Stimulated activated CD8-positive, alpha-beta memory T cell treated with anti-CD3 and anti-CD28 coated beads, Interleukin-2, amount 100 ng/mL, for 48 hours (primary cell): Measurements from ENCODE around the gene KIF20B.
"Not testable (repeated sequence)": the region's sequence is repeated elsewhere in the genome, so short reads cannot be mapped to it uniquely, and the experiment has no call there.

Experiments
- DNase-seq, 2 donors: peaks; one replicate each; pipeline ENCODE4 v3.0.0-alpha.2; 2020; ENCODE audit warnings: low read depth in 2 of 2

KIF20B gene

DNA sequence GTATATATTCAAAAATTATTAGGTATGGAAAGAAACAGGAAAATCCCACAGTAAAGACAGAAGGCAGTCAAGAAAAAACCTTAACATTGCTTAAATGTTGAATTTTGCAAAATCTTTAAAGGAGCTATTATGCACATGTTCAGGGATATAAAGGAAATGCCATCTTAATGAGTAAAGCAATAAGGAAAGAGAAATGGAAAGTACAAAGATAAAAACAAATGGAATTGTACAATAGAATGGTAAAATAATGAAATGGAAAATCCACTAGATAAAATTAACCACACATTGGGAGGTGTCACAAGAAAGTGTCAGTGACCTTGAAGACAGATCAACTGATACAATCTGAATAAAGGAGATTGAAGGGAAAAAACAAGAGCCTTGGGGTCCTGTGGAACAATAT is 82.0 kb downstream of the KIF20B start:
- DNase-seq, result no peak

DNA sequence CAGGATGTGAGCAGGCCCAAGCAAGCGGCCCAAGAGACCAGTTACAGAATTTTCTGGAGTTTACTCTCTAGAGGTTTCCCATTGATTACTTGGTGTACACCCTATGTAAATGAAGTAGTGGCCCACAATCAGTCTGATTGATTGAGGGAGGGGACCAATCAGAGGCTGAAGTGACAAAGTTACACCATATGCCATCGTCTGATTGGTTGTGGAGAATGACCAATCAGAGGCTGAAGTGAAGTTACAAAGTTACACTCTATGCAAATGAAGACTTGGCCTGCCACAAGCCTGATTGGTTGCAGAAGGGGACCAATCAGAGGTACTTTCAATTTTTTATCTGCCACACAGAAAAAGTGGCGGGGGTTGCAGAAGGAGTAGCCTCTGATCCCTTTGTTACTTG is 83.7 kb downstream of the KIF20B start:
- no peak for DNase-seq

DNA sequence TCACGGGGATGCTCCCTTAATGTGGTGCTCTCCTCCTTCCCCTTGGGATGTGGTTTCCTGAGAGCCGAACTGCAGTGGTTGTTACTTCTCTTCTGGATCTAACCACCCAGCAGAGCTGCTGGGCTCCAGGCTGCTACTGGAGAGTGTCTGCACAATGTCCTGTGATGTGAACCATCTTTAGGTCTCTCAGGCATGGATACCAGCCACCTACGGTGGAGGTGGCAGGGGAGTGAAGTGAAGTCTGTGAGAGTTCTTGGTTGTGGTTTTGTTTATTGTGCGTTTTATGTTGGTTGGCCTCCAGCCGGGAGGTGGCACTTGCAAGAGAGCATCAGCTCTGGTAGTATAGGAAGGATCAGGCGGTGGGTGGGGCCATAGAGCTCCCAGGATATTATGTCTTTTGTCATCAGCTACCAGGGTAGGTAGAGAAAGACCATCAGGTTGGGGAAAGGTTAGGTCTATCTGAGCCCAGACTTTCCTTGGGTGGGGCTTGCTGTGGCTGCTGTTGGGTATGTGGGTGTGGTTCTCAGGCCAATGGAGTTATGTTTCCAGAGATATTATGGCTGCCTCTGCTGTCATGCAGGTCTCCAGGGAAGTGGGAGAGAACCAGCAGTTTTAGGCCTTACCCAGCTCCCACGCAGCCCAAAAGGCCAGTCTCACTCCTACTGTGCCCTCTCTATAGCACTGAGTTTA is 87.9 kb downstream of the KIF20B start:
- no peak for DNase-seq

DNA sequence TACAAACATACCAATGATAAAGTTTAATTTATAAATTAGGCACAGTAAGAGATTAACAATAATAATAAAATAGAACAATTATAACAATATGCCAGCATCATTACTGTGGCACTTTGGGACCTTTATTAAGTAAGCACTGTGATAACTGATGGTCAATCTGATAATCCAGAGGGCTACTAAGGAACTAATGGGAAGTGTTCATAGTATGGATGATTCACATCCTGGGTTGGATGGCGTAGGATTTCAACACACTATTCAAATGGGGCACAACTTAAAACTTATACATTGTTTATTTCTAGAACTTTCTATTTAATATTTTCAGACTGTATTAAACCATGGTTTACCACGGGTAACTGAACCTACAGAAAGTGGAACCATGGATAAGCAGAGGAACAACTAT is 90.8 kb downstream of the KIF20B start:
- DNase-seq, result no peak

DNA sequence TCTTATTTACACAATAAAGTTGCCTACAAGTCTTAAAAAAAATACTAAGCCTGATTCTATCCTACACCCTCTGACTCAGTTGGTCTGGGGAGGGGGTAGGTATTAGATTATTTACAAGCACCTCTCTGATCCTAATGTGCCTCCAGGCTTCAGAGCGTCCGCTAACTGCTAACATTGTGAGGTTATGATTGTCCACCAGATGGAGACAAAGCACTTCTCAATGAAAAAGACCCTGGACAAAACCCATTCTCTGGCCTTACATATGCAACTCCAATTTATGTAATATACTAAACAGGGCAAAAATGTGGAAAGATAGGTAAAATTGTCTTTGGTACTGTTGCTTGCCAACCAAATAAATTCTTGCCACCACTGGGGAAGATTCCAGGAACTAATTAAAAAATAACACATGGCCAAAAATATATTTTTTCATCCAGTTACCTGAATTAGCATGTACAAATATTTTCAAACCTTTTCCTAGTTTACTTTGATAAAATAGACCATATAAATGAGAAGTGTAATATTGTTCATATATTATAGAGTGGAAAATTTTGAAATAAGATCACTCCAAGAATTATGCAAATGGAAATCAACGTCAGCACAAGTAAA is 92.4 kb downstream of the KIF20B start:
- DNase-seq, result no peak

DNA sequence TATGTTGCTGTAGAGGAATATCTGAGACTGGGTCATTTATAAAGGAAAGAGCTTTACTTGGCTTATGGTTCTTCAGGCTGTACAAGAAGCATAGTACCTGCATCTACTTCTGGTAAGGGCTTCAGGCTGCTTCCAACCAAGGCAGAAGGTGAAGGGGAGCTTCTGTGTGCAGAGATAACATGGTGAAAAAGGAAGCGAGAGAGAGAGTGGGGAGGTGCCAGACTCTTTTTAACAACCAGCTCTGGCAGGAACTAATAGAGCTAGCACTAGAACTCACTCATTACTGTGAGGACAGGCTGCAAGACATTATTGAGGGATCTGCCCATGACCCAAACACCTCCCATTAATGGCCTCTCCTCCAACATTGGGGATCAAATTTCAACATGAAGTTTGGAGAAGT is 94.5 kb downstream of the KIF20B start:
- DNase-seq, result no peak

DNA sequence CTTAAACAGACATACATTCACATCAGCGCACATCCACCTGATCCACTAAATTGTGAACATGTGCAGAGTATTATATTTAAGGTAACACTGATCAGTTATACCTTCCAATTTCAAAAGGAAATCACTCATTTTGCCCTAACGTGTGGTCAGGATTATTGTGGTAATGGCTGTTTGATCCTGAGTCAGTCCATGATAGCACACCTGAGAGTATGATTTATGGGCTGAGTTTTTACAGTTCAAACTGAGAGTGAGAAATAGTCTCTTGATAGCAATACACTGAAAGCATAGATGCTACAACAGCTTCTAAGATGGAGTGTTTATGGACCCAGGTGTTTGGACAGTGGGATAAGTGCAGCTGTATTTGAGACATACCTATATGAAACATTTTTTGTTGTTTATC is 96.7 kb downstream of the KIF20B start:
- no peak for DNase-seq

DNA sequence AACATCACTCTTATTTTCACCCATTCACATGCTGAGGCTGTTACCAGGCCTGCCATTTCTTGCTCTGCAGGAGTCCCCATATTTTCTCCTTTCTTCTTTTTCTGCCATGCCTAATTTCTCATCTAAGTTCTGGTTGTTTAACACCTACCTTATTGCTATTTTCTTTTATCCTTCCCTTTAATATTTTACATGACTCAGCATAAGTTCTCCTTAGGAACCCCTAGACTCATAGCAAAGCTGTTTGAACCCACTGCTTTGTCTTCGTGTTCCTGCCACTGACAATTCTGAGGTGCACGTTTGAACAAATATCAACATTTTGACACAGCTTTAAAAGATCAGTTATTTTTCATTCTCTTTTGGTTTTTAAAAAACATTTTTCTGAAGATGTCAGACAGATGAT is 98.2 kb downstream of the KIF20B start:
- no peak for DNase-seq

DNA sequence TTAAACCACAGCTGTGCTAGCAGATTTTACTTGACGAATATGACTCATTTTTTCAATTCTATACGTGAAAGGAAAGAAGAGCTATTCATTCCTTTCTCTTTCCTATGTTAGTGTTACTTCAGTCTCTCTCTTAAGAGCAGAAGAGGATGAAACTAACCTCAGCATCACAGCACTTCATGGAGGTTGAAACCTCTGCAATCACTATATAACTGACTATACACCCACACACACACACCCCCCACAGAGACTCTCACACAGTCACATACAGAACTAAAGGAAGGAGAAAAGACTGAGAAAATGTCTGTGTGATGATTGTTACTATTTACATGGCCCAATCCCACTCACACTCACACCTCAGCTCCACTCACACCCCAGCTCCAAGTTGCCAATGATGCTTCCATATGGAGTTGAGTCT is 104.2 kb downstream of the KIF20B start:
- DNase-seq, result peak; percentile 27 to 59

DNA sequence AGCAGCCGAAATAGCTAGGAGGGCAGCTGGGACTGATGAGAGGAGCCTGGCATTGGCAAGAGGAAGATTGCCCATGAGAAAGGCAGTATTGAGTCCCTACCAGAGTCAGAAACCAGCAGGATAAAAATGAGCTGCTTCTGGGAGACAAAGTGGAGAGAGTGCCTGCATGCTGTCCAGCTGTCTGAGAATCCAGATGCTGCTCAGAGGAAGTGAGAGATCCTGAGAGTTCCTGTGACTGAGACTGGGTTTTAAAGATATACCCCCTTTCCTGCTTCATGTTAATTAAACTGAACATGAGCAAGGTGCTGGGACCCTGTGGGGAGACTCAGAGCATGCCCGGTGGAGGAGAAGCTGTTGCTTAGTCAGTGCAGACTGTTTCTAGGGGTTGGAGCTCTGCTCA is 107.5 kb downstream of the KIF20B start:
- no peak for DNase-seq

DNA sequence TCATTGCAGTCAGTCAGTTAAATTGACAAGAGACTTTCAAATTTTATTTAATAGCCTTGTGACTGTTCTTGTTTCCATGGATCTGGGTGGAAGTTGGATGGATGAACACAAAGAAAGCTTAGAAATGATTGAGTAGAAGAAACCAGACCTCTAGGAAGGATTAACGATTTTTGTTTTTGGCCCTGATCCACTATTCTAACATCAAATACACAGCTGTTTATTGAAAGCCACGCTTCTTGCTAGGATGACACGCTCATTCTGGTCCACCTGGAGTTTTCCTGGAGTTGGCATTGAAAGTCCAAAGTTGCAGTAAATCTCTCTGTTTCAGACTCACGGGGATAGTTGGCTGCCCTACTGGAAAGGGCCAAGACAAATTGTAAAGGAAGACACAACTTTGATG is 108.4 kb downstream of the KIF20B start:
- no peak for DNase-seq

DNA sequence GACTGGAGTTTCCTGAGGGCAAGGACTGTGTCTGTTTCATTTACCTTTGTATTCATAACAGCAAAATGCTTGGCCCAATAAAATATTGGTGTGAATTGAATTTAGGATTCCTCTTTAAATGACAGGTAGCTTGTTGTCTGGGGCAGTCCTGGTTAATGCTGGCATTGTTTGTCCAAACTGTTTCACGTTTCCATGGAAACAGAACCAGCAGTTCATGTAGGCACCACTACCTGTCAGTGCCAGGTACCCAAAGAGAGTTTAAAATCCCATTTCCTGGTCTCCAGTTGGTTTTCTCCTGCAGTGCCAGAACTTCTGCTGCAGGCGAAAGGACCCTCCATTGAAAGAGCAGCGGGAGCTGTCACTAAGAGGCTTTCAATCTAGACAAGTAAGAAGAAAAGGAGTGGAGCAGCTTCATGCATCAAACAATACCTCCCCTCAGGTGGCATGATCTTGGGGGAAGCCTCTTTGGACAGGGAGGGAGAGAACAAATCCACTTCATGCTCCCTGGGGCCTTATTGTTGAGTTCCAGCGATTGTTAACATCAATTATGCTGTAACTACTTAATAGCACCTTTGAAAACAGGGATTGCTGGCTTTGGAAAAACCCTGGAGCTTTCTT is 109.6 kb downstream of the KIF20B start:
- DNase-seq, result no peak

DNA sequence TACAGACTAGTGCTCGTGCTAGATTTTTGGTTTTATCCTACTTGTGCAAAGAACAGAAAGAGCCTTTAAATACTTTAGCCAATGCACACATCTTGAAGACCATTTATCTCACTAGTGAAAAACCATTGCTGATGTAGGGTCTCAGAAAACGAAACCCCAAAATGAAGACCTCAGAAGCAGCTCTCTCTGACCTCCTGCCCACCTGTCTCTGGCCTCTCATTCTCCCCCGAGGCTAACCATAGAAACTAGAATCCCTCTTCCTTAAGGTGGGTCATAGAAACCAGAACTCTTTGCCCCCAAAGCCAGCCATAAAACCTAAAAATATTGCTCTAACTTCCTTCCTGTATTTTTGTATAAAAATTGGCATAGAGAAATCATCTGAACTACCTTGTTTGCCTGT is 112.2 kb downstream of the KIF20B start:
- no peak for DNase-seq

DNA sequence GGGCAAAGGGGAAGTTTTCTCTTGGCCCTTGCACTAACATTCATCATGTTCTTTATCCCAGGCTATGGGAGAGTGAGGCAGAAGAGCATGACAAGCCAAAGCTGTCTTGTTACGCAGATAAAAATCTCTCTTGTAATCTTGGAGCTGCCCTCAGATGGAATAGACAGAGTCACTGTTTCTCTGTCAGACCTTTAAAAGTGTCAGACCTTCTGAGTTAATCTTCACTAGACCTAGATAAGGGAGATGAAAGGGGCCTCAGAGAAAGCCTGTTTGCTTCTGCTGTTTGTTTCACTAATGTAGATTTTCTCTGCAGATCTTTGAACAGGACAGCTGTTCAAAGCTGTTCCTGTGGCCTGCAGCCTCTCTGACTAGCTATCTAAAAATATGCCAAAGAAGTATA is 112.9 kb downstream of the KIF20B start:
- DNase-seq, result no peak

DNA sequence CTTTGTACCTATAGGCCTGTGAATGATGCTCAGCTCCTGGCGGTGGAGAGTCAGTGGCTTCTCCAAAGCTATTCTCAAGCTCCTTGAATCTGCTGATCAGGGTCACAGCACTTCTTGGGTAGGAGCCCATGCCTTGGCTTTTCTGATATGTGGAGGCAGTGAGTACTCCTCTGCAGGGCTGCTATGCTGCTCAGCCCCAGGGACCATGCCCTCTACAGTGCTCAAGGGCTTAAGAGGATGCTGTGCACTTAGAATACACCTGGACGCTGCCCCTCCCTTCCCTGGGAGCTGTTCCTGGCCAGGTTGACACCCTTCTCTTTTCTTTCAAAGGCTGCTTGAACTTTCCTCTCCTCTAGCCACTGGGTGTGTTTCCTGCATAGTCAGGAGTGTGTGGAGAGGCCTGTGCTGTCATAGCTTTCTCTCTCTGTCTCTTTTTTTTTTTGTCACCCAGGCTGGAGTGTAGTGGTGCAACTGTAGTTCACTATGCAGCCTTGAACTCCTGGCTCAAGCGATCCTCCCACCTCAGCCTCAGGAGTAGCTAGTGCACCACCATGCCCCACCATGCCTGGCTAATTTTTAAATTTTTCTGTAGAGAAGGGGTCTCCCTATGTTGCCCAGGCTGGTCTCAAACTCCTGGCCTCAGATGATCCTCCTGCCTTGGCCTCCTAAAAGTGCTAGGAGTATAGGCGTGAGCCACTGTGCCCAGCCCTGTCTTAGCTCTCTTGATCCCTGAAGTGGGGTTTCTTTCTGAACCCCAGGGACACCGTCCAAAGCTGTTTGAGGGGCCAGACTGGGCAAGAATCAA is 113.9 kb downstream of the KIF20B start:
- no peak for DNase-seq

DNA sequence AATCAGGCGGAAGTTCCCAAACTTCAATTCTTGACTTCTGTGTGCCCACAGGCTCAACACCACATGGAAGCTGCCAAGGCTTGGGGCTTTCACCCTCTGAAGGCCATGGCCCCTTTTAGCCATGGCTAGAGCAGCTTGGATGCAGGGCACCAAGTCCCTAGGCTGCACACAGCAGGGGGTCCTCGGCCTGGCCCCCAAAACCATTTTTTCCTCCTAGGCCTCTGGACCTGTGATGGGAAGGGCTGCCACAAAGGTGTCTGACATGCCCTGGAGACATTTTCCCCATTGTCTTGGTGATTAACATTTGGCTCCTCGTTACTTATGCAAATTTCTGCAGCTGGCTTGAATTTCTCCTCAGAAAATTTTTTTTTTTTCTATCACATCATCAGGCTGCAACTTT is 117.6 kb downstream of the KIF20B start:
- DNase-seq, result not testable (repeated sequence)
